Lower lobe of right lung (tissue), 2 donors: ENCODE measurements around the gene NOD2. TPM values are rescaled to one million over a fixed set of nuclear protein-coding genes. Genes with fewer than 3 reads are reported as not detected.

ENCODE experiments used
- ATAC-seq, 2 donors: fragments of 200-7000 bp; cut with Tn5 transposase; one replicate each; pipeline ENCODE4 v1.9.1; 2020 to 2022; ENCODE audit warnings: mild to moderate bottlenecking in 2 of 2, moderate library complexity in 2 of 2
- DNase-seq: peaks from one replicate; pipeline ENCODE4 v3.0.0-alpha.2; 2020
- H3K27ac ChIP-seq: fragments of 200-600 bp; one replicate; pipeline ENCODE4 v1.8.0; 2022
- H3K27me3 ChIP-seq: fragments of 200-600 bp; one replicate; pipeline ENCODE4 v1.8.0; 2022; ENCODE audit warnings: low read depth
- H3K36me3 ChIP-seq: fragments of 200-600 bp; one replicate; pipeline ENCODE4 v1.8.0; 2022; ENCODE audit warnings: mild to moderate bottlenecking
- H3K4me1 ChIP-seq: fragments of 200-600 bp; one replicate; pipeline ENCODE4 v1.8.0; 2022
- H3K4me3 ChIP-seq: fragments of 200-600 bp; one replicate; pipeline ENCODE4 v1.8.0; 2022; ENCODE audit warnings: mild to moderate bottlenecking
- H3K9me3 ChIP-seq: fragments of 200-600 bp; one replicate; pipeline ENCODE4 v1.8.0; 2022
- CTCF ChIP-seq: fragments of 200-600 bp; IDR thresholded peaks from one replicate; pipeline ENCODE4 v1.8.0; 2022; ENCODE audit warnings: antibody characterized with exemption, mild to moderate bottlenecking
- intact Hi-C: fragments of 100-400 bp; cut with DNase I; formaldehyde crosslinking; loops from one replicate; pipeline ENCODE4 v1.11.0; 2022
- total RNA-seq: library from RNA; stranded (reverse); fragmentation: NEBNext Ultra II Directional; extraction: Animal tissue kit (Norgen Biotek cat#: 25700); gene quantifications from one replicate; pipeline ENCODE4 v1.2.1, GENCODE V29; 2021
- donor health status: DM: no; HTN: yes; CAD: no; lungs with severe emphysema.

The NOD2 gene
- total RNA-seq, 1 donor from 2014 or later = 13.2 TPM

- ATAC-seq (no peak), DNase-seq (no peak)
- Histone ChIP-seq H3K36me3 (peaks cover 18% of the 10 kb centered on the region), H3K27me3 (no peaks in the 10 kb centered on the region), H3K9me3 (peaks cover 5% of the 10 kb centered on the region), H3K4me3 (no peak overlapping the region), H3K27ac (no peak overlapping the region), H3K4me1 (peaks cover 37% of the 10 kb centered on the region)
- intact Hi-C loops = no loop called here
- TF ChIP-seq CTCF = no peak
Observed at GRCh38 chr16:50678531-50678930, 14.9 kb upstream of the NOD2 start.

- DNase-seq (no peak), ATAC-seq (no peak)
- Histone ChIP-seq H3K36me3 (peaks cover 18% of the 10 kb centered on the region), H3K4me3 (peak overlapping the region; percentile 58), H3K27ac (no peak overlapping the region), H3K4me1 (peaks cover 44% of the 10 kb centered on the region), H3K9me3 (no peaks in the 10 kb centered on the region), H3K27me3 (no peaks in the 10 kb centered on the region)
- intact Hi-C loops = no loop called here
- no peak for TF ChIP-seq CTCF
Observed at GRCh38 chr16:50679266-50679665, 14.1 kb upstream of the NOD2 start.

GRCh38 chr16:50679676-50680555 is 13.5 kb upstream of the NOD2 start:
- Histone ChIP-seq H3K27me3 (no peaks in the 10 kb centered on the region), H3K4me1 (peaks cover 51% of the 10 kb centered on the region), H3K27ac (peak overlapping the region; percentile 80), H3K4me3 (peak overlapping the region; percentile 58), H3K9me3 (no peaks in the 10 kb centered on the region), H3K36me3 (peaks cover 15% of the 10 kb centered on the region)
- no peak for DNase-seq
- TF ChIP-seq CTCF = no peak
- intact Hi-C loops = no loop called here
- ATAC-seq = no peak

- Histone ChIP-seq H3K27me3 (no peaks in the 10 kb centered on the region), H3K36me3 (peaks cover 9% of the 10 kb centered on the region), H3K27ac (peak overlapping the region; percentile 80), H3K9me3 (no peaks in the 10 kb centered on the region), H3K4me1 (peaks cover 55% of the 10 kb centered on the region), H3K4me3 (peak overlapping the region; percentile 58)
- ATAC-seq (no peak), DNase-seq (no peak)
- no peak for TF ChIP-seq CTCF
- intact Hi-C loops = no loop called here
Observed at GRCh38 chr16:50680556-50680893, 12.9 kb upstream of the NOD2 start.

- peaks cover 5% of the 10 kb centered on the region for H3K36me3 ChIP-seq
- peak within 1 kb of the TSS; percentile 58 for H3K4me3 ChIP-seq
- ATAC-seq (peak; percentile 63 to 66), DNase-seq (peak; percentile 76)
- no peaks in the 10 kb centered on the region for H3K9me3 ChIP-seq
- H3K27ac ChIP-seq = peak within 1 kb of the TSS; percentile 80
- TF ChIP-seq CTCF = no peak
- peaks cover 54% of the 10 kb centered on the region for H3K4me1 ChIP-seq
- H3K27me3 ChIP-seq = no peaks in the 10 kb centered on the region
- intact Hi-C loops = no loop called here
Observed at GRCh38 chr16:50681021-50681885, 12.2 kb upstream of the NOD2 start, which contains the start of gene SNX20. TSS of gene SNX20 (minus strand) at chr16:50681312. CDS start at chr16:50677526, 3,786 bp downstream.
